WTC11 (cell line): ENCODE measurements around the gene ADIPOR2.

ENCODE experiments used
- CREM ChIP-seq: sonication (generic); formaldehyde crosslinking; IDR thresholded peaks from 2 replicates; pipeline ENCODE4 v1.8.1; 2022; ENCODE audit warnings: mild to moderate bottlenecking, missing genetic modification reagents, moderate library complexity
- ELF4 ChIP-seq: sonication (generic); formaldehyde crosslinking; IDR thresholded peaks from 2 replicates; pipeline ENCODE4 v1.8.1; 2022; ENCODE audit warnings: low read depth, mild to moderate bottlenecking, moderate library complexity, missing genetic modification reagents
- GABPB1 ChIP-seq: sonication (generic); formaldehyde crosslinking; IDR thresholded peaks from 2 replicates; pipeline ENCODE4 v1.8.1; 2023; ENCODE audit warnings: mild to moderate bottlenecking, missing genetic modification reagents
- NFYB ChIP-seq: sonication (generic); formaldehyde crosslinking; conservative IDR thresholded peaks from 2 replicates; pipeline ENCODE4 v1.8.0; 2022; ENCODE audit warnings: low read depth, missing genetic modification reagents
- ZNF121 ChIP-seq: sonication (generic); formaldehyde crosslinking; IDR thresholded peaks from 2 replicates; pipeline ENCODE4 v1.8.0; 2023; ENCODE audit warnings: missing genetic modification reagents
- ZNF138 ChIP-seq: sonication (generic); formaldehyde crosslinking; conservative IDR thresholded peaks from 2 replicates; pipeline ENCODE4 v1.8.1; 2022; ENCODE audit warnings: mild to moderate bottlenecking, moderate library complexity, missing genetic modification reagents
- ZNF396 ChIP-seq: fragments of 250-450 bp; sonication (Bioruptor Pico); IDR thresholded peaks from 2 replicates; pipeline ENCODE4 v1.8.0; 2021; ENCODE audit warnings: mild to moderate bottlenecking, moderate library complexity, borderline replicate concordance
- ZNF416 ChIP-seq: fragments of 250-450 bp; sonication (Bioruptor Pico); IDR thresholded peaks from 2 replicates; pipeline ENCODE4 v1.9.0; 2021; ENCODE audit warnings: mild to moderate bottlenecking, inconsistent platforms
- TF ChIP-seq, protein P1 (sequence below): sonication (generic); formaldehyde crosslinking; IDR thresholded peaks from 2 replicates; pipeline ENCODE4 v1.8.1; 2023; ENCODE audit warnings: mild to moderate bottlenecking, moderate library complexity, missing genetic modification reagents
- TF ChIP-seq, protein P2 (sequence below): fragments of 200-600 bp; IDR thresholded peaks from 2 replicates; pipeline ENCODE4 v1.8.0; 2022; ENCODE audit warnings: antibody characterized with exemption
- TF ChIP-seq, protein P3 (sequence below): sonication (generic); formaldehyde crosslinking; IDR thresholded peaks from 2 replicates; pipeline ENCODE4 v1.8.0; 2022; ENCODE audit warnings: mild to moderate bottlenecking, missing genetic modification reagents

DNA sequence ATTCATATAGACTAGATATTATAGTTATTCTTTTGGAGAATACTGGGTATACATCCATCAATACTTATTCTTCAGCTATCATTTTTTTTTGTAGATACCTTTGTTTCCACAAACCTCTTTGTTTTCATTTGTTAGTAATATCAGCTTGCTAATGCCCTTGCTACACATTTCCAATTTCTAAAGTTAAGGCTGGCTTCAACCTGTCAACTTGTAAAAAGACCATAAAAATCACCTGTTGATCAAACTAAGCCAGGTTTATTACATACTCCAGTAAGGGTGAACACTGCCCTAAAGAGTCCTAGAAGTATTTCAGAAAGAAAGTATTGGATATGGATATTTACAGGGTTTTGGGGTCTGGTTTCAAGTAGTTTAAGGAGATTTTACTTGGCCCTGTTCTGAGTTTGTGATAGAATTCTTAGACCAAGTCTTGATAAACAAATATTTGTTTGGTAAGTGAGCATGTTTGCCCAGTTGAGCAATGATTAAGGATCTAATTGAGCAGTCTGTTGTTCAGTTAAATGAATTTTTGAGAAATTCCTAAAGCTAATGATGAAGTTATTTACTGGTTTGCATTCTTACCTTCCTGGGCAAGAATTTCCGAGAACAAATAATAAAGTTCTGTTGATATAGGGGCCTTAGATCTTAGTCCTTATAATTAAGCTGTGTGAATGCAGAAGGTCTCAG lies 76.7 kb downstream of the ADIPOR2 start:
- no peak for TF ChIP-seq CREM (CRISPR knock-in tag)
- TF ChIP-seq ZNF121 (CRISPR knock-in tag) = no peak
- TF ChIP-seq, protein P1, sequence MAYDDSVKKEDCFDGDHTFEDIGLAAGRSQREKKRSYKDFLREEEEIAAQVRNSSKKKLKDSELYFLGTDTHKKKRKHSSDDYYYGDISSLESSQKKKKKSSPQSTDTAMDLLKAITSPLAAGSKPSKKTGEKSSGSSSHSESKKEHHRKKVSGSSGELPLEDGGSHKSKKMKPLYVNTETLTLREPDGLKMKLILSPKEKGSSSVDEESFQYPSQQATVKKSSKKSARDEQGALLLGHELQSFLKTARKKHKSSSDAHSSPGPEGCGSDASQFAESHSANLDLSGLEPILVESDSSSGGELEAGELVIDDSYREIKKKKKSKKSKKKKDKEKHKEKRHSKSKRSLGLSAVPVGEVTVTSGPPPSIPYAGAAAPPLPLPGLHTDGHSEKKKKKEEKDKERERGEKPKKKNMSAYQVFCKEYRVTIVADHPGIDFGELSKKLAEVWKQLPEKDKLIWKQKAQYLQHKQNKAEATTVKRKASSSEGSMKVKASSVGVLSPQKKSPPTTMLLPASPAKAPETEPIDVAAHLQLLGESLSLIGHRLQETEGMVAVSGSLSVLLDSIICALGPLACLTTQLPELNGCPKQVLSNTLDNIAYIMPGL = no peak
- TF ChIP-seq, protein P2, sequence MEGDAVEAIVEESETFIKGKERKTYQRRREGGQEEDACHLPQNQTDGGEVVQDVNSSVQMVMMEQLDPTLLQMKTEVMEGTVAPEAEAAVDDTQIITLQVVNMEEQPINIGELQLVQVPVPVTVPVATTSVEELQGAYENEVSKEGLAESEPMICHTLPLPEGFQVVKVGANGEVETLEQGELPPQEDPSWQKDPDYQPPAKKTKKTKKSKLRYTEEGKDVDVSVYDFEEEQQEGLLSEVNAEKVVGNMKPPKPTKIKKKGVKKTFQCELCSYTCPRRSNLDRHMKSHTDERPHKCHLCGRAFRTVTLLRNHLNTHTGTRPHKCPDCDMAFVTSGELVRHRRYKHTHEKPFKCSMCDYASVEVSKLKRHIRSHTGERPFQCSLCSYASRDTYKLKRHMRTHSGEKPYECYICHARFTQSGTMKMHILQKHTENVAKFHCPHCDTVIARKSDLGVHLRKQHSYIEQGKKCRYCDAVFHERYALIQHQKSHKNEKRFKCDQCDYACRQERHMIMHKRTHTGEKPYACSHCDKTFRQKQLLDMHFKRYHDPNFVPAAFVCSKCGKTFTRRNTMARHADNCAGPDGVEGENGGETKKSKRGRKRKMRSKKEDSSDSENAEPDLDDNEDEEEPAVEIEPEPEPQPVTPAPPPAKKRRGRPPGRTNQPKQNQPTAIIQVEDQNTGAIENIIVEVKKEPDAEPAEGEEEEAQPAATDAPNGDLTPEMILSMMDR = no peak
- TF ChIP-seq GABPB1 = no peak
- TF ChIP-seq NFYB = no peak
- TF ChIP-seq, protein P3, sequence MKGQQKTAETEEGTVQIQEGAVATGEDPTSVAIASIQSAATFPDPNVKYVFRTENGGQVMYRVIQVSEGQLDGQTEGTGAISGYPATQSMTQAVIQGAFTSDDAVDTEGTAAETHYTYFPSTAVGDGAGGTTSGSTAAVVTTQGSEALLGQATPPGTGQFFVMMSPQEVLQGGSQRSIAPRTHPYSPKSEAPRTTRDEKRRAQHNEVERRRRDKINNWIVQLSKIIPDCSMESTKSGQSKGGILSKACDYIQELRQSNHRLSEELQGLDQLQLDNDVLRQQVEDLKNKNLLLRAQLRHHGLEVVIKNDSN (CRISPR knock-in tag) = no peak
- TF ChIP-seq ZNF396 (CRISPR knock-in tag) = no peak
- TF ChIP-seq ZNF138 (CRISPR knock-in tag) = no peak
- no peak for TF ChIP-seq ZNF416 (CRISPR knock-in tag)
- TF ChIP-seq ELF4 = no peak
